ENCODE data around the gene SIGLEC11.
"Not testable (repeated sequence)": the region's sequence is repeated elsewhere in the genome, so short reads cannot be mapped to it uniquely, and the experiment has no call there.

SIGLEC11 gene, protein sequence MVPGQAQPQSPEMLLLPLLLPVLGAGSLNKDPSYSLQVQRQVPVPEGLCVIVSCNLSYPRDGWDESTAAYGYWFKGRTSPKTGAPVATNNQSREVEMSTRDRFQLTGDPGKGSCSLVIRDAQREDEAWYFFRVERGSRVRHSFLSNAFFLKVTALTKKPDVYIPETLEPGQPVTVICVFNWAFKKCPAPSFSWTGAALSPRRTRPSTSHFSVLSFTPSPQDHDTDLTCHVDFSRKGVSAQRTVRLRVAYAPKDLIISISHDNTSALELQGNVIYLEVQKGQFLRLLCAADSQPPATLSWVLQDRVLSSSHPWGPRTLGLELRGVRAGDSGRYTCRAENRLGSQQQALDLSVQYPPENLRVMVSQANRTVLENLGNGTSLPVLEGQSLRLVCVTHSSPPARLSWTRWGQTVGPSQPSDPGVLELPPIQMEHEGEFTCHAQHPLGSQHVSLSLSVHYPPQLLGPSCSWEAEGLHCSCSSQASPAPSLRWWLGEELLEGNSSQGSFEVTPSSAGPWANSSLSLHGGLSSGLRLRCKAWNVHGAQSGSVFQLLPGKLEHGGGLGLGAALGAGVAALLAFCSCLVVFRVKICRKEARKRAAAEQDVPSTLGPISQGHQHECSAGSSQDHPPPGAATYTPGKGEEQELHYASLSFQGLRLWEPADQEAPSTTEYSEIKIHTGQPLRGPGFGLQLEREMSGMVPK

DNA sequence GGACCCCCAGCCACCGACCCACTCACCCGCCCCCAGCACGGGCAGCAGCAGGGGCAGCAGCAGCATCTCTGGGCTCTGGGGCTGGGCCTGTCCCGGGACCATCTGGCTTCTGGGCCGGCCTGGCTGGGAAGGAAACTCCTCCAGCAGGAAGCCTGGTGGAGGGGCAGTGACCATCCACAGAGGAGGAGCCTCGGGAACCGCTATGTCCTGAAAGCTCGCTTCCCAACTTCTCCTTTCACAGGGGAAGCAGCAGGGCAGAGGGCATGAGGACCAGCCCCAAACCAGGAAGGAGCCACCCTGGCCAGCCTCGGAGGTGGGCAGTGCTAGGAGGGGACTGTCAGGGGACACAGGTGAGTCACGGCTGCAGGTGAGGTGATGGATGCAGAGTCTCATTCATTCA, at the start of gene SIGLEC11:
Gene SIGLEC11 (minus strand): TSS at position 193 of the 400 bp plus-strand sequence. CDS start 91 bp downstream, at position 102.
- not testable (repeated sequence) for DNase-seq

DNA sequence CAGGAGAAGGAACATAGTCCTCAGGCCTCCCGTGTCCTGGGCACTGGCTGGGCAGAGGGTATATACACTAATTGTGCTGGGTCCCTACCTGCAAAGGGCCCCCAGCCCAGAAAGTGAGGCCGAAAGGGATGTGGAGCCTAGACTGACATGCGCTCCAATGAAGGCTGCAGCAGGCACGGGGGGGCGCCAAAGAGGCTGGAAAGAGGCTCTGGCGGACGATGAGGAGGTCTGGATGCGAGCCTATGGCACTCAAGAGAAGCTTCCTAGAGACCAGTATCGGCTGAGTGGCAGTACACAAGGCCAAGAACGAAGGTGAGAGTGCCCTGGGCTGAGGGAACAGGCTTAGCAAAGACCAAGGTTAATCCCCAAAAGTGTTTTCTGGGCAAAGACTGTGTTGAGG, 47.6 kb upstream of the SIGLEC11 start:
- DNase-seq, result no peak

DNA sequence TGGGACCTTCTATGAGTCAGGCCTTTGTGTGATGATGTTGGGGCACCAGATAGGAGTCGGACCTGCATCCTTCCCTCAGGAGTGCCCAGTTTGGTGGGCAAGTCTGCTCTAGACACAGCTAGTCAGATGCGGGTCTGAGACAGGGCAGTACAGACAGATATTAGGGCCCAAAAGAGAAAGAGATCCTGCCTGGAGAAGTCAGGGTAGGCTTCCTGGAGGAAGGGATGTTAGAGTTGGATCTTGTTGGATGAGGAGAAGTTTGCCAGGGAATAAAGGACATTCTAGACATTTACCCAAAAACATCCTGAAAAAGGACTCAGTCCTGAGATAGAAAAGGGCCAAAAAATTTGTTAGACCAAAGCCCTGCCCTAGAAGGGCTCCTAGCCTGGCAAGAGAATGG, 47.0 kb upstream of the SIGLEC11 start:
- no peak for DNase-seq

DNA sequence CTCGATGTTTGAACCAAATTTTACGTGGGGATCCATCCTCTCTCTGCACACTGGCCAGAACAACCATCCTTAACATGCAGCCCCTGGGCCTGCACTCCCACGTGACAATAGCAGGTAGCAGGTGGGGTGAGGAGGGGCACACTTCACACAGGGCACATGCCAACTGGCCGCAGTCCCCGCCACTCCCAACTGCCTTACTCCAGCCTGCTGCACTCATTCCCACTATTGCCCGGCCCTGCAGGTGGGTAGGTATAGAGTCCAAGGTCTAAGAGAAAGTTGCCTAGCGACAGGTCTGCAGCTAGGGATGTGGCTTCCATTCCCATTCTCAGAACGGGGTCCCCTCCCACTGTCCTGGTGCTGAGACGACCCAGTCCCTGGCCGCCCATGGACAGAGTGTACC, 46.2 kb upstream of the SIGLEC11 start:
- DNase-seq, result no peak

DNA sequence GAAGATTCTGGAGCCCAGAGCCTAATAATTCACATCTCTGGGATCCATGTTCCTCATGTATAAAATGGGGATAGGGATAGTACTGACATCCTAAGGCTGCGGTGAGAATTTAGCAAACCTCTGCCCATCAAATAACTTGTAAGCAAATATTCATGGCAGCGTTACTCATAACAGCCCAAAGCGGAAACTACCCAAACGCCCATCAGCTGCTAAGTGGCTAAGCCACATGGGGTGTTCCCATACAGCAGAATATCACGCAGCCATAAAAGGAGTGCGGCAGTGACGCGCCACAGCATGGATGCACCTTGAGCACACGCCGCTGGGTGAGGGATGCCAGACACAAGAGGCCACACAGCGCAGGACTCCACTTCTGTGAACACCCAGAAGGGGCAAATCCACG, 44.5 kb upstream of the SIGLEC11 start:
- DNase-seq, result no peak

DNA sequence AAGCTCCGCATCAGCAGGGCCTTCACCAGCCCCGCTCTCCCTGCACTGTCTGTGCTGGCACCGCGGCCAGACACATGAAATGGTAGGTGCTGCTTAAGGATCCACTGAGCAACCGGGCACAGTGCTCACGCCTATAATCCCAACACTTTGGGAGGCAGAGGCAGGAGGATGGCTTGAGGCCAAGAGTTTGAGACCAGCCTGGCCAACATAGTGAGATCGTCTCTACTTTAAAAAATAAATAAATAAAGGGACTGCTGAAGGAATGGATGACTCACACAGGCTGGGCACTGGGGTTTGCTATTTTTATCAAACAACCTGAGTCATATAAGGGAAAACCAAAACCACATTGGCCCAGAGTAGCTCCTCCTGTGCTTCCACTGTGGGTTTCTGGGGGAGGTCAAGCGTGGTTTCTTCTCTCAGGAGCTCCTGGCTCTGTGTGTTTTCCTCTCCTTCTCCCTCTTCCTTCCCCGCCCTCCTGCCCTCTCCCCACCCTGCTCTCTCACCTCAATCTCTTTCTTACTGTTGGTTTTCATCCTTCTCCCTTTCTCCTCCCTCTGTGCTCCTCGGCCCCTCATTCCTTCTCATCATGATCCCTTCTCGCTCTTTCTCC, 42.9 kb upstream of the SIGLEC11 start:
- peak; percentile 97 for DNase-seq

DNA sequence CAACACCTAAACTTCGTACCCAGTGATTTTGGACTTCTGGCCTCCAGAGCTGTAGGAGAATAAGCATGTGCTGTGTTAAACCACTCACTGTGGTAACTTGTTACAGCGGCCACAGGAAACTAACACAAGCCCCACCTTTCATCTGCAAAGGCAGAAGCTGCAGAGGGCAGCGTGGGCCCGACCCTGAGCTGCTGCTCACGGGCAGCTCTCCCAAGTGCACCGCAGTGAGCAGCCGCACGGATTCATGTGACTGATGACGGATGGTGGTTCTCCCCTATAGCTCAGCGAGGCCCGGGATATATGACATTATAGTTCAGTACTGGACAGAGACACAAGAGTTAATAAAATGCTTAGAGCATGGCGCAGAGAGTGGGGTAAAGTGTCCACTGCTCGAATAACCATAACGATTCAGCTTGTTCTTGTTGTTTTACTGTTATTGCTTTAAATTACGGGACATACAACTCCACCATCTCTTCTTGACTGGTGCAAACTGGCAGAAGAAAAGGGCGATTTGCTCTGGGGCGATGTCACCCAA, 42.3 kb upstream of the SIGLEC11 start:
- no peak for DNase-seq

DNA sequence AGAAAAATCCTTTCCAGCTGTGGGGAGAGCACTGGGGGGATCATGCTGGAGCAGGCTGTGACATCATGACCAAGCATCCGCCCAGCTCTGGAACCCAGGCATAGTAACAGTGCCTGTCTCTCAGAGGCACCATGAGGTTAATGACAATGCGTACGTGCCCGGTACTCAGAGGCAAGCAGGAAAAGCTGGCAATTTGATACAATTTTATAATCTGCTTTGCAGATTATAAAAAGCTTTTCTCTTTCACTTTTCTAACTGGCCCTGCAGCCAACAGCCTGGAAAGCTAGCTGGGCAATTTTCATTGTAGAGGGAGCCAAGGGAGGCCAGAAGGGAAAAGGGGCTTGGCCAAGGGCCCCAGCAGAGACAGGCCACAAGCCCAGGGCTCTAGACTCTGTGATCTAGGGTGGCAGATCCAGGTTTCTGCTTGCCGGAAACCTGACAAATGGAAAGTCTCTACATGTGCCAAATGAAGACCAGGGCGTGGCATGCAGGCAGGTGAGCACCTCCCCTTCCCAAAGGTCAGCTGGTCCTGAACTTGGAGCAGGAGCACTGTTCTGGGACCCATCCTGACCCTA, 41.5 kb upstream of the SIGLEC11 start:
- DNase-seq, result no peak

DNA sequence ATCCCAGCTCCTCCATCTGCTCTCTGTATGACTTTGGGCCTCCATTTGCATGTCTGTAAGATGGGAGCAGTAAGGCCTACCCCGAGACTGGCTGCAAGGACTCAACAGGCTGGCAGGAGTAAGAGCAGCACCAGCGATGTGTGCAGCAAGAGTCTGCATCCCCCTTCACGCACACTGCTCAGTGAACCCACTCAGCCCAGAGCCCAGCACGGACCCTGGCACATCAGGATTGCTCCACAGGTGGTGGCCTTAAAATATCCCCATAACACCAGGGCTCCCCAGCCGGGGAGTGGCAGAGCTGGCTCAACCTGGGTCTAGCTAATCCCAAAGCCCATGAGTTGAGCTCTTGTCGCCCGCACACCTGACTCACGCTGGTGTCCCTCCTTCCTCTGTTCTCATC, 40.8 kb upstream of the SIGLEC11 start:
- DNase-seq, result no peak

DNA sequence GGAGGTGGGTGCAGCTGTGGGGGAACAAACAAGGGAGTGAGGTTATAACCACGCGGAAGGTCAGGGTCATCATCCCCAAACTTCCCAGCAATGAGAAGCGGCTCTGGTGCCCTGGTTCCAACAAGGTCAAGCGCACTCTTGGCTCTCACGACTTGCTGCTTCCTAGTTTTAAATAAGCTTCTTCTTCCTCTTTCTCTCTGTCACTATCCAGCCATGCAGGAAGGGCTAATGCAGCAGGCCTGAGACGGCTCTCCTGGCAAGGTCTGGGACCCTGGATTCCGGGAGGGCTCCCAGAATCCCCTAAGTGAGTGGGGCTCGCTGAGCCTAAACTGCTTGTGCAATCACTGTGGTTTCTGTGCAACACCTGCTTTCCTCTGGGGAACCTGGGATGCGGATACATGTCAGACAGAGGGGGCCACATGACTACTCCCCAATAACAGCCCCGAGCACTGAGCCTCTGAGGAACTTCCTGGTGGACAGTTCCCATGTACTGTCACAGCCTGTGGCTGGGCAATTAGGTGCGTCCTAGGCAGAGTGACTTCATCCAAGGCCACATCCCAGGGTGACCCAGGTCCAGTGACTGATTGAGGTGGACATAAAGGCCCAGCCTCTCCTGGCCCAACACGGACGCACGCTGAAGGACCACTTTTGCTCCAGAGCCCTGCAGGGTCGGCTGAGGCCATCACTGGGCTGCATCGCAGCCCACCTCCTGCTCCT, 40.0 kb upstream of the SIGLEC11 start:
- no peak for DNase-seq

DNA sequence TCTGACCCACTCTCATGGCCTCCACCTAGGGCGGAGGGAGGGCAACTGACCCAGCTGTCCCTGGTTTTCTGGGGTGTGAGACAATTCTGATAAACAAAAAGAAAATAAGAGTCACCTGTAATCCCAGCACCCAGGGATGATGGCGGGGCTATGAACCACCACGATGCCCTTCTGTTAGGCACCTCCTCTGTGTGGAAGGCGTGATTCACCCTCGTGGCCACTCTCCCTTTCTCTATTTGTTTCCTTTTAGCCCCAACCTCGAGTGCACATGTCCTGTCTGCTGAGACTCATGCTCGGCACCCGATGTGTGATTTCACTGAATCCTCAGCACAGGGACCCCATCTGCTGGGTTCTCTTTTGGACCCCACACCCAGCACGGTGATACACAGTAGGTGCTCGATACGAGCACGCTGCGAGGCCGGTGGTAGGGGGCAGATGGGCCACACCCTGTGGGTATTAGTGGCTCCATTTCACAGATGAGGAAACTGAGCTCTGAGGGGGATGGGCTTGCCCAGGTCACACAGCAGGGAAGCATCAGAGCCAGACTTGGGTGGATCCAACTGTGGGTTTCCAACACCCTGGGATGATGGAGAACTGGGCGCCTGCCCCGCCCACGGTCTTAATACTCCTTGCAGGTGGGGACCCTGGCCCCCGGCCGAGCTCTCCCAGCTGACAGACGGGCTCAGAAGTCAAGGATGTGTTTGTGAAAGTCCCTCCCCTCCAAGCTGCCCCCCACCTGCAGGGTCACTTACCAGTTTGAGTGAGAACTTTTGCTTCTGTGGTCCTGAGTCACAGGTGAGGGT, 39.3 kb upstream of the SIGLEC11 start:
- no peak for DNase-seq

DNA sequence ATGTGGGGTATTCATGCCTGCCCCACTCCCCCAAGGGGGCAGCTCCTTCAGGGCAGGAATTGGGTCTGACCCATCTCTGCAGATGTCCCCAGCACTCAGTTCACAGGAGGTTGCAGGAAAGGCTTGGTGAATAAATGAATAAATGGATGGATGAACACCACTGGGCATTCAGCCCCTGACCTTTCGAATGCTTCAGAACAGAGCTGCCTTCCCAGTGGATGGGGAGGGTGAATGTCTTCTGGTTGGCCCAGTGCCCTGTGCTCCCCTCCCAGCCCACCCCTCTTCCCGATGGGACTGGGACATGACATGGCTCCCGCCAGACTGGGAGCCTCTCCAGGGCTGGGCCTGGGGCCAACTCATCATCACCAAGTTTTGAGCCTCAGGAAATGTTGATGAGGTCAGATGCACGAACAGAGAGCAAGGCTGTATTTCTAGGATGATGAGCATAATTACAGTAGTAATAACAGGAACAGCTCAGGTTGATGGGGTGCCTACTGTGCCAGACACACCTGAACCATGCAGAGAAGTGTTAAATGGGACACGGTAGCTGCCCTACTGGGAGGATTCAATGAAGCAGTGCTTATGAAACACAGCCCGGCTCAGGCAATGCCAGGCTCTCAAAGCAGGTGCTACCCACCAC, 38.5 kb upstream of the SIGLEC11 start:
- DNase-seq, result peak; percentile 11

DNA sequence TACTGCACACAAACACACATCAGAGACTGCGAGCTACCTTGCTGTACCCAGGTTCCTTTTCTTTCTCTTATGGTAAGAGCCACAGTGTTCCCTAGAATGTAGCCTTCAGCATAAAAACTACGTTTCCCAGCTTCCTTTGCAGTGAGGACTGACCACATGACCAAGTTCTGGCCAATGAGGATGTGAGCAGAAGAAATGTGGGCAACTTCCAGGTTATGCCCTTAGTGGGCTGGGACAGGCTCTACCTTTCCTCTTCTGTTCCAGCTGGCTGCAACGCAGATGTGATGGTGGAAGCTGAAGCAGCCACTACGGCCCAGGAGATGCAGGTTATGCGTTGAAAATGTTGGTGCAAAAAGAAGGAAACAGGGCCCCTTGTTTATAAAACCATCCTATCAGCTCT, 36.7 kb upstream of the SIGLEC11 start:
- DNase-seq, result peak; percentile 19

DNA sequence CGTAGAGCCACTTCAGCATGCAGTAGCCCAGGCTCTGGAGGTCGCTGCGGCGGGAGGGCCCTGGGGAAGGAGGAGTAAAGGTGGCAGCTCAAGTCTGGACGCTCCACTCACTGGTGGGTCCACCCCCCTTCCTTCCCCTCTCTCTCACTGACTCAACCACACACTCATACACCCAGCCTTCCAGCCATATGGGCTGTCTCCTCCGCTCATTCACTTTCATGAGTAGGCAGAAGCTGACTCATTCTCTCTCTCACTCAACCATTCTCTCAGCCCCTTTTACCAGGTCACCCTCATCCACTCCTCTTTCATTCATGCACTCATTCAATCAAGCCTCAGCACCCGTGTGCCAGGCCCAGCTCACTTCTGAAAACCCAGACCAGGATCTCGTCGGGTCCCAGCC, 27.5 kb upstream of the SIGLEC11 start:
- DNase-seq, result peak; percentile 59

DNA sequence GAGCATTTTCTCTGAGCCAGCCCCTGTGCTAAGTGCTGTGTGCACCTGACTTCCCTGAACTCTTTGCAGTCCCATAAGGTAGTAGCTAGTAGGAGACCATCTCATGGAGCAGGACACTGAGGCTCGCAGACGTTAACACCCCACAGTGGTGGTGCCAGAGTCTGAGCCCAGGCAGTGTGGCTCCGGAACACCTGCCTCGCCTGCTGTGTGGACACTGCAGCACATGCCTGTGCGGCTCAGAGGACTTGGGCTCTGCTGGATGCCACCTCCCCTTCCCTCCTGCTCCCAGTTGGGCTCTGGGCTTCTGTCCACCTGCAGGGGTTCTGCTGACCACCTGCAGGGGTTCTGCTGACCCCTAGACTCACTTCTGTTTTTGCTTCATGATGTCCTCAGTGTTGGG, 27.0 kb upstream of the SIGLEC11 start:
- DNase-seq, result no peak

DNA sequence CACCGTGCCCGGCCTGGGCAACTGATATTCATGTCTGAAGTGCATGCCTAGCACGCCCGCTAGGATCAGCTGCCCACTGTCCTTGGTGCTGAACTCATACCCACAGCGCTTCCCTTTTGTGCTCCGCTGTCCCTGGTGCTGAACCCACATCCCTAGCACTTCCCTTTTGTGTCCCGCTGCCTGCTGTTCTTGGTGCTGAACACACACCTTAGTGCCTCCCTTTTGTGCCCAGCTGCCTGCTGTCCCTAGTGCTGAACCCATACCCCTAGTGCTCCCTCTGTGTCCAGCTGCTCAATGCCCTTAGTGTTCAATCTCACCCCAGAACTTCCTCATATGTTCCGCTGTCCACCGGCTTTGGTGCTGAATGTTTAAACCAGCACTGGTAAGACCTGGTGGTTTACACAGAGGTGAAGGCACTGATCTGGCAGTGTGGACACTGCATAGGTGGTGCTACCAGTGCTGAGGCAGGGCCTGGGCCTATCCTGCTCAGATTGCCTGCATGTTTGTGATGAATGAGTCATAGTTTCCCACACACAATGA, 26.3 kb upstream of the SIGLEC11 start:
- peak; percentile 91 for DNase-seq

DNA sequence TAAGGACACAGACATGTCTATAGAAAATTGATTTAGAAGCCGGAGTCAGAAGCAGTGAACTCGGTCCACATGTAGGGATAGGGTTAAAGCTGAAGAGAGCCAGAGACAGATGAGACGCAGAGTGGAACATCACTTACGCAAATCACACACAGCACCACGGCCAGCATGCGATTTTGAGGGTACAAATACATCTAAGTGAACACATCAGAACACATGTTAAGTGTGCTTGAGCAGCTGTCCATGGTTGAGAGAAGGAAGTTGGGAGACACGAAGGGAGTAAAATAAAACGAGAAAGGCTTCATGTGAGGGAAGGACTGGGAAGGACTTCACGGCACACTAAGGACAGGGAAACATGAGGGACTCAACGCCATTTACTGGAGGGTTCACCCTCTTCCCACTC, 25.4 kb upstream of the SIGLEC11 start:
- DNase-seq, result no peak

DNA sequence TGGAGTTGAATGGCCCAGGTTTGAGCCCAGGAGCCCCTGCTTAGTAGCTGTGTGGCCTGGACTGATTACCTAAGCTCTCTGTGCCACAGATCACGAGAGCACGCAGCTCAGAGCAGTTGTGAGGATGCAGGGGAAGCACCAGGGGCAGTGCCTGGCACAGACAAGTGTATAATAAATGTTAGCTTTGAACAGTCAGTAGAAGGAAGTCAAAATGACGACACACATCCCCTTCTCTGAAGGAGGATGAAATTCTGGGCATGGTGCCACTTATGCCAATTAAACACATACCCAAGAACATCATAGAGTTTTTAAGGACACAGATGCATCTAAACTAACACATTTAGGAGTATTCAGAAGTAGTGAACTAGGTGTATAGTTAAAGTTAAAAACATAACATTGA, 24.9 kb upstream of the SIGLEC11 start:
- no peak for DNase-seq

DNA sequence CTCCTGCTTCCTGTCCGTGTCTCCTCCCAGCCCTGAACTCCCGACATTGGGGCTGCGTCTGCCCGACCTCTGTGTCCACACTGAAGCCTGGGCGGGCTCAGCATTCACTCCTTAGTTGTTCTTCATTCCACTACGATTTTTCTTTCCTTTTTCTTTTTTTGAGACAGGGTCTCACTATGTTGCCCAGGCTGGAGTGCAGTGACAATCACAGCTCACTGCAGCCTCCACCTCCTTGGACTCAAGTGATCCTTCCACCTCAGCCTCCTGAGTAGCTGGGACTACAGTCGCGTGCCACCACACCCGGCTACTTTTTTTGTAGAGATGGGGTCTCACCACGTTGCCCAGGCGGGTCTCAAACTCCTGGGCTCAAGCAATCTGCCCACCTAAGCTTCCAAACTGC, 23.5 kb upstream of the SIGLEC11 start:
- no peak for DNase-seq

DNA sequence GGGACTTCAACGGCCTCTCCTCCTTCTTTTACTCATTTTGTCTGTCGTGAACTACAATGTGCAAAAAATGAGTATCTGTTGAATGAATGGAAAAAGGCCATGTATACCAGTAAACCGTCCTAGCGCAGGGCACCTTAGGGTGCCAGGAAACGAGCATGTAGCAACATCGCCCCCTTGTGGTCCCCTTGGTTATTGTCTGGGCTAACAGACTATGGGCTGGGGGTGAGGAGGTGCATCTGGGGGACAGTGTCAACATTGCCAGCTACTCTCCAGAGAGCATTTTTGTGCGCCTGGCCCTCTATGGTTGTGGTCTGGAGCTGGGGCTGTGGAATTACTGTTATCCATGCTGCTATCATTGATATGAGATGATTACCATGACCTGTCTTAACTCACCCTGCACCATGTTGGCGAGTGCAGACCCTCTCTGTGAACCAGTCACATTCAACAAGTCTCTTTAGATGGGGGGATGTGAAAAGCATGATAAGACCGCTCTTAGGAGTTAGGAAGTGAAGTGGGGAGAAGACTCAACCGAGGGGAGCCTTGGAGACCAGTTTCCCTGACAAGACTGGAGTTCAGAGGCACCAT, 22.8 kb upstream of the SIGLEC11 start:
- peak; percentile 39 for DNase-seq
